ENCODE measurements around the gene TALDO1.

The TALDO1 gene

GRCh38 chr11:769887-770641 is 22.8 kb downstream of the TALDO1 start:
- no peak for DNase-seq (ENCODE audit: low read depth)

- no peak for DNase-seq (ENCODE audit: low read depth)
These were observed 23.7 kb downstream of the TALDO1 start for GRCh38 chr11:770642-771616.

GRCh38 chr11:771617-772204 is 24.4 kb downstream of the TALDO1 start:
- DNase-seq (ENCODE audit: low read depth), result no peak

GRCh38 chr11:772429-773390 is 25.4 kb downstream of the TALDO1 start:
- DNase-seq (ENCODE audit: low read depth), result no peak

- no peak for DNase-seq (ENCODE audit: low read depth)
These were observed 26.2 kb downstream of the TALDO1 start for GRCh38 chr11:773425-773824.

GRCh38 chr11:773830-774229 is 26.6 kb downstream of the TALDO1 start:
- DNase-seq (ENCODE audit: low read depth), result no peak

- DNase-seq (ENCODE audit: low read depth), result no peak
These were observed 27.8 kb downstream of the TALDO1 start for GRCh38 chr11:774873-775592.

GRCh38 chr11:776263-776560 is 28.9 kb downstream of the TALDO1 start:
- no peak for DNase-seq (ENCODE audit: low read depth)

GRCh38 chr11:776561-777287 is 29.5 kb downstream of the TALDO1 start:
- no peak for DNase-seq (ENCODE audit: low read depth)

GRCh38 chr11:777288-778255 is 30.3 kb downstream of the TALDO1 start, which contains the start of gene GATD1:
Gene GATD1, minus strand, starts transcription at chr11:777487. Its CDS starts 25 bp downstream, at chr11:777462.
- peak; percentile 90 for DNase-seq (ENCODE audit: low read depth)

- DNase-seq (ENCODE audit: low read depth), result no peak
These were observed 32.0 kb downstream of the TALDO1 start for GRCh38 chr11:778976-779954.

- DNase-seq (ENCODE audit: low read depth), result no peak
These were observed 32.8 kb downstream of the TALDO1 start for GRCh38 chr11:779955-780532.

- DNase-seq (ENCODE audit: low read depth), result no peak
These were observed 35.3 kb downstream of the TALDO1 start for GRCh38 chr11:782264-783174.

- DNase-seq (ENCODE audit: low read depth), result no peak
These were observed 36.3 kb downstream of the TALDO1 start for GRCh38 chr11:783581-784015.

- no peak for DNase-seq (ENCODE audit: low read depth)
These were observed 39.2 kb downstream of the TALDO1 start for GRCh38 chr11:786235-787083.

Data from T follicular helper cell (primary cell).